NOMO-1 treated with dmso at 0.1 percent for 144 hours (cell line): ENCODE measurements around the gene TRERF1.
A peak's percentile ranks its signal among the peaks of the same experiment; 100 is the strongest.
"Not testable (repeated sequence)": the region's sequence is repeated elsewhere in the genome, so short reads cannot be mapped to it uniquely, and the experiment has no call there.

Experiments used
- DNase-seq: peaks from one replicate; lab custom pipeline; 2025; ENCODE audit not compliant: unreplicated experiment; lab: John Stamatoyannopoulos, UW

Gene TRERF1

GRCh38 chr6:42227173-42227850 lies 224.4 kb downstream of the TRERF1 start:
- DNase-seq = no peak

- DNase-seq = no peak
Measured at GRCh38 chr6:42226645-42227143, 225.0 kb downstream of the TRERF1 start.

- no peak for DNase-seq
Measured at GRCh38 chr6:42226161-42226611, 225.5 kb downstream of the TRERF1 start.

- DNase-seq = no peak
Measured at GRCh38 chr6:42225419-42225818, 226.3 kb downstream of the TRERF1 start.

- DNase-seq = no peak
Measured at GRCh38 chr6:42225029-42225339, 226.7 kb downstream of the TRERF1 start.

- DNase-seq = no peak
Measured at GRCh38 chr6:42224222-42225028, 227.3 kb downstream of the TRERF1 start.

GRCh38 chr6:42222448-42222847 lies 229.3 kb downstream of the TRERF1 start:
- no peak for DNase-seq

GRCh38 chr6:42221546-42221945 lies 230.2 kb downstream of the TRERF1 start:
- no peak for DNase-seq

DNA sequence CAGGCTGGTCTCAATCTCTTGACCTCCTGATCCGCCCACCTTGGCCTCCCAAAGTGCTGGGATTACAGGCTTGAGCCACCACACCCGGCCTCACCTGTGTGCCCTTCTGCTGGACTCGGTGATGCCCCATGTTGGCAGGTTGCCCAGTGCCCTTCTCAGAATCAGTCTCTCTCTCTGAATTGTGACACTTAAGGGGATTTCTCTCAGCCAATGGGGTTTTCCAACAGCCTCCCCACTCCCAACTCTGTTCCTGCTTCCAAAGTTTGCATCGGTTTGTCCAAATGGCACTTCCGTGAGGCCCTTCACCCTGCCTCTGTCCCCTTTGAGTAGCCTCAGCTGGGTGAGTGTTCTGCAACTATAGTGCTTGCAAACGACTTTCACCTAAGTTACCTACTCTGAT lies 230.9 kb downstream of the TRERF1 start:
- no peak for DNase-seq

- DNase-seq = peak; percentile 88
Measured at GRCh38 chr6:42217519-42218367, 234.0 kb downstream of the TRERF1 start, which contains the start of gene MRPS10. Gene MRPS10 (minus strand): TSS chr6:42217861. CDS start chr6:42217849, 12 bp downstream.

- no peak for DNase-seq
Measured at GRCh38 chr6:42217157-42217518, 234.6 kb downstream of the TRERF1 start.

DNA sequence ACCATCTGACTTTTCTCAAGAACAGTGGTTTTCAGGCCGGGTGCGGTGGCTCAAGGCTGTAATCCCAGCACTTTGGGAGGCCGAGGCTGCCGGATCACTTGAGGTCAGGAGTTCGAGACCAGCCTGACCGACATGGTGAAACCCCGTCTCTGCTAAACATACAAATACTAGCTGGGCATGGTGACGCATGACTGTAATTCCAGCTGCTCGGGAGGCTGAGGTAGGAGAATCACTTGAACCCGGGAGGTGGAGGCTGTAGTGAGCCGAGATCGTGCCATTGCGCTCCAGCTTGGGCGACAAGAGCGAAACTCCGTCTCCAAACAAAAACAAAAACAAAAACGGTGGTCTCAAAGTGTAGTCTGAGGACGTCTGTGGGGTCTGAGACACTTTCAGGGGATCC lies 235.2 kb downstream of the TRERF1 start:
- DNase-seq = not testable (repeated sequence)

DNA sequence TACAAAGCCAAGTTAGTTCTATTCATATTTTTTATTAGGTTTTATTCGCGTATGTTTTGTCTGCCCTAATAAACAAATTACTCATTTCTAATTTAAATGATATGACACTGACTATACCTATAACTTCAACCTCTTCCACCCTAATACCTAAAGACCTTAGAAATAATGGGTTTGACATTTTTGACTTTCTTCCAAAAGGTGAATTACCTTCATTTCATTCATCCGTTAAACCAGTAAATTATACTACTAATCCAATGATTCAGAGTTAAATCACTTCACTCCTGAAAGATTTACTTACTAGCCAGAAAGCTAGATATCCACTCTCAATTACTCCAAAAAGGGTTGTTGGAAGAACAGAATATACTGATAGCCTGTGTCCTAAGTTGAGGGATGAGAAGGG lies 239.3 kb downstream of the TRERF1 start:
- DNase-seq = no peak

GRCh38 chr6:42211726-42212125 lies 240.0 kb downstream of the TRERF1 start:
- no peak for DNase-seq

DNA sequence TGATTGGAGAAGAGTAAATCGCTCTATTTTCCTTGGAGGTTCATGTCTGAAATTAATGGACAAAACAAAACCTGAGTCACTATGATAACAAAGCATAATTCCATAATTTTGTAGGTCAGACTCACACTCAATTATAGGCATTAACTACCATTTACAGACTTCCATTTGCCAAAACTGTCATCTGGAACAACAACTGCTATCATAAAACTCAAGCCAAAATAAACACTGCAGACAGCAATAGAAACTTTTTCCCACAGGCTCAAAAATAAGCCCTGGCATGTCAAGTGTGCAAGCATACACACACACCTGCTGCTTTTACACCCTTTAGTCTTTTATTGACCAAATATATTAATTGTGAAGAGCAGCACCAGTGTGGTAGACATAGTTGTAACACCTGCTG lies 241.2 kb downstream of the TRERF1 start:
- no peak for DNase-seq

GRCh38 chr6:42207559-42207958 lies 244.2 kb downstream of the TRERF1 start:
- not testable (repeated sequence) for DNase-seq

- DNase-seq = no peak
Measured at GRCh38 chr6:42204768-42205282, 246.9 kb downstream of the TRERF1 start.

DNA sequence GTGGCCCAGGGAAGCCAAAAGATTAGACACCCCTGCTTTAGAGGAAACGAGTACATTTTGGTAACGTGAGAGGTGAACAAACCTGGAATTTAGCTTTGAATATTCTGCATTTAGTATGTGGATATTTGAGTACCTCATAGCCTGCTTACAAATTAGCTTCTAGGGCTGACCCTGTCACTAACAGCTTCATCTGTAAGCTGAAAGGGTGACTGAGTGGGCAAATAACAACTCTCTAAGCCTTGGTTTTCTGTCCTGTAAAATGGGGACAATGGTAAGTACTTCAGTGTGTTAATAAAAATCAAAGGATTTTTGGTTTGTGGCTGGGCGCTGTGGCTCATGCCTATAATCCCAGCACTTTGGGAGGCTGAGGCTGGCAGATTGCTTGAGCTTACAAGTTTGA lies 248.5 kb downstream of the TRERF1 start:
- no peak for DNase-seq

GRCh38 chr6:42202131-42202915 lies 249.4 kb downstream of the TRERF1 start:
- not testable (repeated sequence) for DNase-seq

DNA sequence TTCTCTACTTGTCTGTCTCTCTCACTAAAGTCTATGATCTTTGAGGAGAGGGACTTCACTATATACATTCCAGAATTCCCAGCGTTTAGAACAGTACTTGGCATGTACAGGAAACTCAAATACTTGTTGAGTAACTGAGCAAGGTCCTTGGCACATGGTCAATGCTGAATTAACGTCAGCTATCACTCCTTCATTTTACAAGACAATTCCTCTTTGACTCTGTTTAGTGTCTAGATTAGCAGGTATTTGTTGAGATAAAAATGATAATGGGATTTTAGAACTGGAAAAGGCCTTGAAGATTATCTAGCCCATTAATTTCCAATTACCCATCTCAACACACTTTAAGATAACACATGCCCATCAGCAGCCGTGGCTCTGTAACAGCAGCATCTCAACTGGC lies 250.3 kb downstream of the TRERF1 start:
- no peak for DNase-seq
